Measurements from ENCODE around the gene TCEA2.
"Not testable (repeated sequence)": the region's sequence is repeated elsewhere in the genome, so short reads cannot be mapped to it uniquely, and the experiment has no call there.

TCEA2 gene

GRCh38 chr20:64077876-64078551 lies 15.0 kb downstream of the TCEA2 start:
- no peak for DNase-seq (ENCODE audit: low read depth)

DNA sequence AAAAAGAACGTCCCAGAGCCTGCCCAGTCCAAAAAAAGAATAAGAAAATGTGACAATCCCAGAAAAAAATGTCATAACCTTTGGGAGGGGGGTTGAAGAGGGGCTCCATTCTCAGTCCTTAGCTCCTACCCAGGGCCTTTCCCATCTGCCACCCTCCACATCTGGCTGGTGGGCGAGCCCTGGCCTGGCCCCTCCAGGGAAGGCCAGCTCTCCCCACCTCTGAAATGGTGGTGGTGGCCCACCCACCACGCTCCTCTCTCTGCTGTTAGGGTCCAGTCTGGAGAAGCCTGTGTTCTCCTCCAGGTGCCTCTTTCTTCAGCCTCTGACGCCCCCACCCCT lies 15.9 kb downstream of the TCEA2 start:
- DNase-seq (ENCODE audit: low read depth), result no peak

DNA sequence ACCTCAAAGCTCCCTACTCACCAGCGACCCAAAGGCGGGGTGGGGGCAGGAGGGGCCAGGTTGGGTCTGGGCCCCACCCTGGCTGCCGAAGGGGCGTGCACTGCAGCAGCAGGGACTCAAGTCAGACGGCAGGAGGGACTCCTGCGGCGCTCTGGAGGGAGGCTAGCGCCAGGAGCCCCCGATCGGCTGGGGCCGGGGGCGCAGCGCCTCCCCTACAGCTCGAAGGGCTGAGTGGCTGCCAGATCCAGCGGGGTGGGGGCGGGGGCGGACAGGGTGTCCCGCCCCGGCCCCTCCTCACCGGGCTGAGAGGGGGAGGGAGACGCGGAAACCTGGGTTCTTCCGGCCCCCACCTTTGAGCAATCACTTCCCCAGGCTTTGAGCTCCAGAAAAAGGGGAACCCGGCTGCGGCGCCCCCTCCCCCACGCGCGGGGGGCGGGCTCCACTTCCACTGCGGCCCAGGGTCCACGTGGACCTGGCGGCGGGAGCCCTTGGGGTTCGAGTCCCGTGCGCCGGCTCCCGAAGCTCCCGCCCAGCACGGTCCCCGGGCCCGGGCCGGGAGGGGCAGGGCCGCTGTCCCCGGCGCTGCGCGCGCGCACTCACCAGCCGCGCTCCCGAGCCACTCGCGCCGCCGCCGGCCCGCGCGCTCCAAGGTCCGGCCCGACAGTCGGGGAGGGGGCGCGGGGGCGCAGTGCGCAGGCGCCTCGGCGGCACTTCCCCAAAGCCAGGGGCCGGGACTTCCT lies 16.4 kb downstream of the TCEA2 start, which contains the start of gene RGS19:
RGS19 (minus strand) TSS at position 246 of the 740 bp plus-strand sequence. CDS start 2,632 bp downstream, outside the sequence.
- DNase-seq (ENCODE audit: low read depth), result no peak

- no peak for DNase-seq (ENCODE audit: low read depth)
These were observed 17.2 kb downstream of the TCEA2 start, which contains the start of gene OPRL1 for GRCh38 chr20:64080013-64080812. TSS of gene OPRL1 (plus strand) at chr20:64080082. CDS start at chr20:64092721, 12,639 bp downstream.

DNA sequence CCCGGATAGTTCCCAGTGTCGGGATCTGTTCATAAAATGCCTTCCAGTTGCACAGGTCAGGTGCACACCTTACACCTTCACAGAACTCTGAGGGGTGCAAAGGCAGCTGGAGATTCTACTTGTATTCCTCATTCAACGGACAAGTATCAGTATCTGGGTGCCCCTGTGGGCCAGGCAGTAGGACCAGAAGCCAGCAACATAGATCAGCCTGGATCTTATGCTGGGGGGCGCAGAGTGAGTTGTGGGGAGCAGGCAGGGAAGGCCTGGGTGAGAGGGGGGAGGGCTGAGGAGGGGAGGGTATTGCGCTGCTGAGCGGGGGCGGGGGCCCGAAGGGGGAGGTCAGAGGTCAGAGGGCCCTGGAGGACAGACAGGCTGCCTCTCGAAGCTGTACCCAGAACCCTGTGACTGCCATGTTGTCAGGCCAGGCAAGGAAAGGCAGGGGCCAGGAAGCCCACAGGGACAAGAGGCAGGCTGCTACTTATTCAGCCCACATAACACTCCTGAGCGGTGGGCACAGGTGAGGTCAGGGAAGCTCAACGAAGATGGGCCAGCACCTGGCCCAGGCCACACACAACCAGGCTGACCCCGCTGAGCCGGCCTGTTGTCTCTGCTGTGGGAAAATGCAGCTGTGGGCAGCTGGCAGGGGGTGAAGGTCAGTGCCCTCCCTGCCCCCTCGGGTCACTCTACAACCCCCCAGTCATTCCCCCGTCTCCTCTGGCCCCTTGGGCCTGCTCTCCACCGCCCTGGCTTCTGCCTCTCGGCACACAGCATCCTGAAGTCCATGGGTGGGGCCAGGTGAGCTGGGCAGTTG lies 18.0 kb downstream of the TCEA2 start:
- DNase-seq (ENCODE audit: low read depth), result no peak

- DNase-seq (ENCODE audit: low read depth), result no peak
These were observed 18.6 kb downstream of the TCEA2 start for GRCh38 chr20:64081624-64081964.

- no peak for DNase-seq (ENCODE audit: low read depth)
These were observed 19.2 kb downstream of the TCEA2 start for GRCh38 chr20:64082126-64082731.

DNA sequence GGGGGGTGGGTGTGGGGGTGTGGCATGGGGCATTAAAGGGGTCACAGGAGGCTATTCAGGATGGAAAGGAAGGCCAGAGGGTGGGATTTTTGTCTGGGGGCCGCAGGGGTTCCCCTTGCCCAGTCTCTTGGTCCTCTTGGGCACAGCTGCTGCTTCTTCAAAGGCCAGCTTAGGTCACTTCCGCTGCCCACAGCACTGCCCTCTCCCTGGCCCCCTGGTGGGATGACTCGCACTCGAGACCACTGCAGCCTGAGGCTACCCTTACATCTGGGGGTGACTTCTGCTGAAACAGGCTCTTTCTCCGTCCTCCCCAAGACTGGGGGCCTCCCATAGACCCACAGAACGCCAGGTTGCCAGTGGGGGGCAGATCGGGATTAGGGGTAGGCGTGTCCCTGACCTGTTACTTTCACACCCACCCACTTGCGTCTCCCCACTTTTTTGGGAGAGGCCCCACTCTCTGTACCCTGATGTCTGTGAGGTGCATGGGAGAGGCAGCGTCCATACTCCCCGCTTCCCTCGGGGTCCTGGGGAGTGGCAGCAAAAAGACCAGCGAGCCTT lies 19.9 kb downstream of the TCEA2 start:
- no peak for DNase-seq (ENCODE audit: low read depth)

- no peak for DNase-seq (ENCODE audit: low read depth)
These were observed 20.4 kb downstream of the TCEA2 start for GRCh38 chr20:64083378-64083803.

DNA sequence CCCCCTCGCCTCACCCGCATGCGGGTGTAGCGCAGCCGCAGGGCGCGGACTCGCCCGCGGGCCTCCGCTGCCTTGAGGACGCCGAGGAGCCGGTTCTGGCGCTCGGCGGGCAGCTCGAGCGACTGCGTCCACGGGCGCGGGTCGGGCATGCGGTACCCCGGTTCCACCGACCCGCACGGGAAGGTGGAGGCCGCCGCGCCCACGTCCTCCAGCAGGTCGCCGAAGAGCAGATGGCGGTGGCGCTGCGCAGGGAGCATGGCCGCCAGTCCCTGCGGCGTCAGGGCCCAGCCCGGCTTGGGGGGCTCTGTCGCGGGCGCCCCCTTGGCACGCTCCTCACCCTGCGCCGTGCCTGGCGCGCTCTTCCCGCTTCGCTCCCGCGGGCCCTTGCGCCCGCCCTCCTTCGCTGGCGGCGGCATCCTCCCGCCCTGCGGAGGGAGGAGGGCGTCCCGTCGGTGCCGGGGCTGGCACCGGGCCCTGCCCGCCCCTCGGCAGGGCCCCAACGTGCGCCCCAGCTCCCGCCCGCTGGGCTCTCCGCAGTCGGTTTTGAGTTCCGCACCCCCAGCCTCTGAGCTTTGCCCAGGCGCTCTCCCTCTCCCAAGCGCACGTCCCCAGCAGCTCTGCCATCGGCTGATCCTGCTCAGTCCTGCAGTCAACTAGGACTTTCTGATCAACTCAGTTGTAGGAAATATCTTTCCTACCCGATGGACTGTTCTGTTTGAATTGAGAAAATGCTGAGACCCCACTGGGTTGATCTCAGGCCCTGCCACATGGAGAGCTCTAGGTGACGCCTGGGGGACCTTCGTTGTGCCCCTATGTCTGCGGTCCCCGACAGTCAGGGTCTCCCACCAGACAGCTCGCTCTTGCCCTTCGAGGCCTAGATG lies 21.0 kb downstream of the TCEA2 start, which contains the start of gene LKAAEAR1:
LKAAEAR1 (minus strand) TSS at position 595 of the 881 bp plus-strand sequence; CDS start at position 416, 179 bp downstream.
- DNase-seq (ENCODE audit: low read depth), result no peak

DNA sequence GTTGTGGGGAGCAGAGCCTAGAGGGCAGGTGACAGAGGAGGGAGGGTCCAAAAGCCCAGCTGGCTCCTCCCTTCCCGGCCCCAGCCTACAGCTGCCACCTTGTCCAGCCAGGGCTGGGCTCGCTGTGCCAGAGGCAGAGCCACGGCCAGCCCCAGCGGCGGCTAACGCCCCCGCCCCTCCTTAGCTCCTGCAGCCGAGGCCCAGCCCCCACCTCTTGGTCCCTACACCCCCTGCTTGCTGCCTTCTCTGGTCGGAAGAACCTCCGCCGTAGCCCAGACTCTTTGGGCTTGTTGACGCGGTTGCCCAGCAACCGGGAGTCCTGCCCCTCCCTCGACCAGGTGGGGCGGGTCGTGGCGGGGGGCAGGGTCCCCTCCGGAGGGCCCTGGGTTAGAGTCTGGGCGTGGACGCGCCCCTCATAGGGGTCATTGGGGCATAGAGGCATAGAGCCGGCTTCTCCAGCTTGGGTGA lies 21.7 kb downstream of the TCEA2 start:
- DNase-seq (ENCODE audit: low read depth), result no peak

DNA sequence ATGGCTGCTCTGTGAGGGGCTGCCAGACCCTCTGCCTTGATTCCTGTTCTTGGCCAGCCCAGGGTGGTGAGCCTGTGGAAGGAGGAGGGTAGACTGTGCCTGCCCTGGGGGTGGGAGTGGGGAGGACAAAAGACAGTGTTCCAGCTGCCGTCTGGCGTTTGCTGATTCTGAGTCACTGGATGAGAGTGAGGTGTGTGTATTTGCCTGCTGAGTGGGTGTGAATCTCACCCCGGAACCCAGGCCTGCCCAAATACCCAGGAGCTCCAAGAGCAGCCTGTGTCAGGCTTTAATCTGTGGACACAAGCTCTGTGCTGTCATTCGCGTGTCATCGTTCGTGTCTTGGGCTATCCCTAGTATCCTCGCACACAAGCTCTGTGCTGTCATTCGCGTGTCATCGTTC lies 23.8 kb downstream of the TCEA2 start:
- DNase-seq (ENCODE audit: low read depth), result no peak

DNA sequence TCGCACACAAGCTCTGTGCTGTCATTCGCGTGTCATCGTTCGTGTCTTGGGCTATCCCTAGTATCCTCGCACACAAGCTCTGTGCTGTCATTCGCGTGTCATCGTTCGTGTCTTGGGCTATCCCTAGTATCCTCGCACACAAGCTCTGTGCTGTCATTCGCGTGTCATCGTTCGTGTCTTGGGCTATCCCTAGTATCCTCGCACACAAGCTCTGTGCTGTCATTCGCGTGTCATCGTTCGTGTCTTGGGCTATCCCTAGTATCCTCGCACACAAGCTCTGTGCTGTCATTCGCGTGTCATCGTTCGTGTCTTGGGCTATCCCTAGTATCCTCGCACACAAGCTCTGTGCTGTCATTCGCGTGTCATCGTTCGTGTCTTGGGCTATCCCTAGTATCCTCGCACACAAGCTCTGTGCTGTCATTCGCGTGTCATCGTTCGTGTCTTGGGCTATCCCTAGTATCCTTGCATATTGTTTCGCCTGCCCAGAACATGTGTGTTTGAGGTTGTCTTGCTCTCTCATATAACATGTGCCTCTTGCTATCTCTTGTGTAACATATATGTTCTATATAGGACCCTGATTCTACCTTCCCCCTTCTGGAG lies 24.3 kb downstream of the TCEA2 start:
- not testable (repeated sequence) for DNase-seq (ENCODE audit: low read depth)

GRCh38 chr20:64088586-64088985 lies 25.6 kb downstream of the TCEA2 start:
- not testable (repeated sequence) for DNase-seq (ENCODE audit: low read depth)

DNA sequence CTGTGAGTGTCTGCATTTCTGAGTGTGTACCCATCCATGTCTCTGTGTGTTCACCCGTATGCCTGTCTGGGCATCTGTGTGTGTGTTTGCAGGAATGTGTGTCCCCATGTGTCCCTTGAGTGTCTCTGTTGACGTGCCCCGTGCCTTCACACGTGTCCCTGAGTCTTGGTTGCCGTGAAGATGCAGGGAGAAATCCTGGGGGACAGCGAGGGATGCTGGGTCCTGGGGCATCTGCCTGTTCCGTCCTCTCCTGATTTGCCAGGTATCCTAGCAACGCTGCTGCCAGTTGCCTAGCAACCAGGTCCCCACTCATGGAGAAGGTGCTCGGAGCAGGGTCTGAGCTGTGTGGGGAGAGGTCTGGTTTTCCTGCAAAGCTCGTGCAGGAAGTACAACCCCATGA lies 27.2 kb downstream of the TCEA2 start:
- DNase-seq (ENCODE audit: low read depth), result no peak

GRCh38 chr20:64091340-64091739 lies 28.3 kb downstream of the TCEA2 start:
- DNase-seq (ENCODE audit: low read depth), result no peak

GRCh38 chr20:64091770-64092169 lies 28.8 kb downstream of the TCEA2 start:
- no peak for DNase-seq (ENCODE audit: low read depth)

DNA sequence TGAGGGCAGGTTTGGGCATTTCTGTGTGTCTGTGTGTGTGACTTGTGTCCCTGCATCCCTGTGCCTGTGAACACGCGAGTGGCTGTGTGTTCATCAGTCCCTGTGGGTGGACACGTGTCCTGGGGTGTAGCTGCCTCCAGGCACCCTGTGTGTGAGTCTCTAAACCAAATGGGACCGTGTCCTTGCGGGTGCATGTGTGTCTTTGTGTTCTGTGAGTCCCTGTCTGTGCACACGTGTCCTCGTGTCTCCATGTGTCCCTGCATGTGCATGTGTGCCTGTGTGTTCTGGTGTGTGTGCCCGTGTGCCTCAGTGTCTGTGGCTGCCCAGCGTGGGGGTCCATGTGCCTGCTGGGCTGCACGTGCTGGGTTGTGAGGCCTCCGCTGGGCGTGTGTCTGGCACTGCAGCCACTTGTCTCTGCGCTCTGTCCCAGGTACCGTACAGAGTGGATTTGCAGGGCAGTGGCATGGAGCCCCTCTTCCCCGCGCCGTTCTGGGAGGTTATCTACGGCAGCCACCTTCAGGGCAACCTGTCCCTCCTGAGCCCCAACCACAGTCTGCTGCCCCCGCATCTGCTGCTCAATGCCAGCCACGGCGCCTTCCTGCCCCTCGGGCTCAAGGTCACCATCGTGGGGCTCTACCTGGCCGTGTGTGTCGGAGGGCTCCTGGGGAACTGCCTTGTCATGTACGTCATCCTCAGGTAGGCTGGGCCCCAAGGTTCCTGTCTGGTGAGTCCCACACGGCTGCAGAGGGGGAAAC lies 29.4 kb downstream of the TCEA2 start:
- no peak for DNase-seq (ENCODE audit: low read depth)

Measured in HS-5 (cell line).